ENCODE results near the gene TRMT10A. TPM values are rescaled to one million over a fixed set of nuclear protein-coding genes. Genes with fewer than 3 reads are reported as not detected.

The TRMT10A gene
- total RNA-seq, 5 donors from 2014 or later (not counting 1 experiment from before 2014, with no cell fraction given) = 3.4 to 5.3 (median 4.0) TPM

- ChIA-PET POLR2A (interaction anchor here in 1 of 2 donors (0.5 kb wide), 1 partner anchor 54 kb away, joined by 5 read pairs; no protein-coding TSS in a partner anchor), CTCF (no interaction called here)
- H3K4me1 Mint-ChIP-seq = peaks cover 45 to 54% (median 50%) of the 10 kb centered on the region in 3 donors
- peak overlapping the region in 1 of 3 donors; percentile 58 for H3K4me3 Mint-ChIP-seq
- Histone ChIP-seq H3K36me3 (ENCODE audit: control insufficient read depth in 2 of 2, extremely low read depth in 1 of 2, insufficient read depth in 1 of 2, low read length in 1 of 2) (no peaks in the 10 kb centered on the region), H3K9me3 (no peaks in the 10 kb centered on the region), H3K4me3 (ENCODE audit: control insufficient read depth in 1 of 2, extremely low read depth in 1 of 2, low read length in 1 of 2) (no peak overlapping the region), H3K27me3 (replicated peaks in 1 of 2; ENCODE audit: control insufficient read depth in 2 of 2, extremely low read depth in 1 of 2, insufficient read depth in 2 of 2, low read length in 1 of 2) (no peaks in the 10 kb centered on the region), H3K4me1 (ENCODE audit: control insufficient read depth in 1 of 2, extremely low read depth in 1 of 2, insufficient read depth in 2 of 2, low read length in 2 of 2) (peaks cover 22 to 26% of the 10 kb centered on the region in 2 experiments), H3K27ac (ENCODE audit: low read length) (peak overlapping the region; percentile 48)
- H3K27ac Mint-ChIP-seq = peak overlapping the region; percentile 85 to 89
- DNase-seq (peak in 10 of 35 experiments; percentile 1 to 41 (median 3)), ATAC-seq (replicated peaks in 1 of 4) (peak; percentile 97 to 99 (median 98))
- H3K27me3 Mint-ChIP-seq = no peaks in the 10 kb centered on the region
- no peaks in the 10 kb centered on the region for H3K36me3 Mint-ChIP-seq
- H3K9me3 Mint-ChIP-seq = no peaks in the 10 kb centered on the region
Measured at GRCh38 chr4:99507762-99508161, 56.1 kb downstream of the TRMT10A start.

GRCh38 chr4:99507349-99507748 is 56.5 kb downstream of the TRMT10A start:
- no peak for DNase-seq
- H3K36me3 Mint-ChIP-seq = no peaks in the 10 kb centered on the region
- H3K27ac ChIP-seq (ENCODE audit: low read length) = peak overlapping the region; percentile 48
- no peaks in the 10 kb centered on the region for H3K36me3 ChIP-seq (ENCODE audit: control insufficient read depth in 2 of 2, extremely low read depth in 1 of 2, insufficient read depth in 1 of 2, low read length in 1 of 2)
- H3K27ac Mint-ChIP-seq = peak overlapping the region; percentile 85 to 89
- H3K9me3 ChIP-seq = no peaks in the 10 kb centered on the region
- H3K4me1 ChIP-seq (ENCODE audit: control insufficient read depth in 1 of 2, extremely low read depth in 1 of 2, insufficient read depth in 2 of 2, low read length in 2 of 2) = peaks cover 22 to 26% of the 10 kb centered on the region in 2 experiments
- peaks cover 45 to 54% (median 50%) of the 10 kb centered on the region in 3 donors for H3K4me1 Mint-ChIP-seq
- H3K27me3 Mint-ChIP-seq = no peaks in the 10 kb centered on the region
- CTCF ChIA-PET = interaction anchor here (0.6 to 0.7 kb wide), 2 partner anchors 586 to 957 kb away, joined by 3 read pairs; no protein-coding TSS in a partner anchor
- no peaks in the 10 kb centered on the region for H3K27me3 ChIP-seq (replicated peaks in 1 of 2; ENCODE audit: control insufficient read depth in 2 of 2, extremely low read depth in 1 of 2, insufficient read depth in 2 of 2, low read length in 1 of 2)
- H3K4me3 Mint-ChIP-seq = peak overlapping the region in 1 of 3 donors; percentile 58
- no peak overlapping the region for H3K4me3 ChIP-seq (ENCODE audit: control insufficient read depth in 1 of 2, extremely low read depth in 1 of 2, low read length in 1 of 2)
- peak in 2 of 4 experiments; percentile 6 to 12 for ATAC-seq (replicated peaks in 1 of 4)
- POLR2A ChIA-PET = interaction anchor here in 1 of 2 donors (0.5 to 0.8 kb wide), 2 partner anchors 54 to 798 kb away, joined by 5 to 6 read pairs; no protein-coding TSS in a partner anchor
- H3K9me3 Mint-ChIP-seq = no peaks in the 10 kb centered on the region
- WGBS (ENCODE audit: insufficient coverage) = no CpG with 5 or more reads among the region's 1 CpG

- Histone ChIP-seq H3K4me3 (ENCODE audit: control insufficient read depth in 1 of 2, extremely low read depth in 1 of 2, low read length in 1 of 2) (no peak overlapping the region), H3K4me1 (ENCODE audit: control insufficient read depth in 1 of 2, extremely low read depth in 1 of 2, insufficient read depth in 2 of 2, low read length in 2 of 2) (peaks cover 22 to 26% of the 10 kb centered on the region in 2 experiments), H3K36me3 (ENCODE audit: control insufficient read depth in 2 of 2, extremely low read depth in 1 of 2, insufficient read depth in 1 of 2, low read length in 1 of 2) (no peaks in the 10 kb centered on the region), H3K27ac (ENCODE audit: low read length) (peak overlapping the region; percentile 48), H3K27me3 (replicated peaks in 1 of 2; ENCODE audit: control insufficient read depth in 2 of 2, extremely low read depth in 1 of 2, insufficient read depth in 2 of 2, low read length in 1 of 2) (no peaks in the 10 kb centered on the region), H3K9me3 (no peaks in the 10 kb centered on the region)
- POLR2A ChIA-PET = interaction anchor here (0.6 to 0.8 kb wide), 2 partner anchors 17 to 798 kb away, joined by 6 to 10 read pairs; no protein-coding TSS in a partner anchor
- Mint-ChIP-seq H3K9me3 (no peaks in the 10 kb centered on the region), H3K27me3 (no peaks in the 10 kb centered on the region), H3K36me3 (no peaks in the 10 kb centered on the region), H3K4me3 (peak overlapping the region in 1 of 3 donors; percentile 58), H3K27ac (peak overlapping the region; percentile 85 to 89), H3K4me1 (peaks cover 45 to 54% (median 50%) of the 10 kb centered on the region in 3 donors)
- no CpG with 5 or more reads among the region's 2 CpGs for WGBS (ENCODE audit: insufficient coverage)
- CTCF ChIA-PET = interaction anchor here (0.6 to 0.7 kb wide), 2 partner anchors 586 to 957 kb away, joined by 3 read pairs; no protein-coding TSS in a partner anchor
- DNase-seq (peak in 1 of 35 experiments; percentile 3), ATAC-seq (replicated peaks in 1 of 4) (no peak)
Measured at GRCh38 chr4:99506781-99507180, 57.1 kb downstream of the TRMT10A start.

GRCh38 chr4:99504804-99505502 is 58.9 kb downstream of the TRMT10A start:
- no peak overlapping the region for H3K4me3 Mint-ChIP-seq
- Histone ChIP-seq H3K9me3 (no peaks in the 10 kb centered on the region), H3K36me3 (ENCODE audit: control insufficient read depth in 2 of 2, extremely low read depth in 1 of 2, insufficient read depth in 1 of 2, low read length in 1 of 2) (no peaks in the 10 kb centered on the region), H3K4me3 (ENCODE audit: control insufficient read depth in 1 of 2, extremely low read depth in 1 of 2, low read length in 1 of 2) (no peak overlapping the region), H3K27me3 (replicated peaks in 1 of 2; ENCODE audit: control insufficient read depth in 2 of 2, extremely low read depth in 1 of 2, insufficient read depth in 2 of 2, low read length in 1 of 2) (no peaks in the 10 kb centered on the region), H3K27ac (ENCODE audit: low read length) (no peak overlapping the region), H3K4me1 (ENCODE audit: control insufficient read depth in 1 of 2, extremely low read depth in 1 of 2, insufficient read depth in 2 of 2, low read length in 2 of 2) (peaks cover 22 to 26% of the 10 kb centered on the region in 2 experiments)
- no peaks in the 10 kb centered on the region for H3K9me3 Mint-ChIP-seq
- H3K4me1 Mint-ChIP-seq = peaks cover 45 to 51% (median 46%) of the 10 kb centered on the region in 3 donors
- ATAC-seq (replicated peaks in 1 of 4) (no peak), DNase-seq (no peak)
- POLR2A ChIA-PET = no interaction called here
- no peaks in the 10 kb centered on the region for H3K27me3 Mint-ChIP-seq
- H3K27ac Mint-ChIP-seq = peak overlapping the region; percentile 16 to 20
- no peaks in the 10 kb centered on the region for H3K36me3 Mint-ChIP-seq
- WGBS (ENCODE audit: insufficient coverage) = 69% methylated on average over 3 of the region's 3 CpGs
- CTCF ChIA-PET = interaction anchor here in 1 of 2 donors (0.6 kb wide), 1 partner anchor 1140 kb away, joined by 7 read pairs; no protein-coding TSS in a partner anchor

Other genes with a start within 250 kb of the TRMT10A start
- gene ADH1B, start 242.6 kb downstream of the TRMT10A start, total RNA-seq = 1 to 10 TPM in 3 of 5 donors, not detected in 2; 2.0 to 3.1 (median 2.1) TPM
- gene ADH1C, start 211.3 kb downstream of the TRMT10A start, total RNA-seq = under 1 TPM in 2 of 5 donors, not detected in 3; 0.19 to 0.20 TPM
- not detected for gene ADH7, start 128.7 kb downstream of the TRMT10A start, total RNA-seq
- gene C4orf17, start 53.0 kb downstream of the TRMT10A start, total RNA-seq = not detected
- gene MTTP, start 10.8 kb upstream of the TRMT10A start, total RNA-seq = under 1 TPM in 4 of 5 donors, not detected in 1; 0.19 to 0.75 (median 0.37) TPM
- not detected for gene C4orf54, start 93.8 kb upstream of the TRMT10A start, total RNA-seq

All from T-cell (primary cell).